DMS 273 (cell line): ENCODE results near the gene LRP11.
A peak's percentile ranks its signal among the peaks of the same experiment; 100 is the strongest.
"Not testable (repeated sequence)": the region's sequence is repeated elsewhere in the genome, so short reads cannot be mapped to it uniquely, and the experiment has no call there.

Source experiments
- DNase-seq: peaks from one replicate; lab custom pipeline; 2025; ENCODE audit not compliant: unreplicated experiment; lab: John Stamatoyannopoulos, UW

LRP11 gene

GRCh38 chr6:149851461-149852110 is 12.6 kb downstream of the LRP11 start:
- DNase-seq: no peak

DNA sequence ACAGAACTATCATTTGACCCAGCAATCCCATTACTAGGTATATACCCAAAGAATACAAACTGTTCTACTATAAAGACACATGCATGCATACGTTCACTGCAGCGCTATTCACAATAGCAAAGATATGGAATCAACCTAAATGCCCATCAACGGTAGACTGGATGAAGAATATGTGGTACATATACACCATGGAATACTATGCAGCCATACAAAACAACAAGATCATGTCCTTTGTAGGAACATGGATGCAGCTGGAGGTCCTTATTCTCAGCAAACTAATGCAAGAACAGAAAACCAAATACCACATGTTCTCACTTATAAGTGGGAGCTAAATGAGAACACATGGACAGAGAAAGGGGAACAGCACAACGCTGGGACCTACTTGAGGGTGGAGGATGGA is 15.8 kb downstream of the LRP11 start:
- not testable (repeated sequence) for DNase-seq

DNA sequence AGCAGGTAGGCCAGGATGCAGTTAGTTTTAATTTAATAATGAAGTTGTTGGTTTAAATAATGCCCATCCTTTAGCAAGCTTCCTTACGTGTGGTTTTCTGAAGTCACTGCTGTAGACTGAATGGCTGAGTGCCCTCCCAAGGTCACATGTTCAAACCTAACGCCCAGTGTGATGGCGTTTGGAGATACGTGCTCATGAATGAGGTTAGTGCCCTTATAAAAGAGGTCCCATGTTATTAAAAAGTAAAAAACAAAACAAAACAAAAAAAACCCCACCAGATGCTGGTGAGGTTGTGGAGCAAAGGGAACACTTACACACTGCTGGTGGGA is 16.3 kb downstream of the LRP11 start:
- peak; percentile 30 for DNase-seq

- peak; percentile 85 for DNase-seq
These were observed 17.8 kb downstream of the LRP11 start for GRCh38 chr6:149846321-149846720.

GRCh38 chr6:149845549-149845948 is 18.6 kb downstream of the LRP11 start:
- no peak for DNase-seq

DNA sequence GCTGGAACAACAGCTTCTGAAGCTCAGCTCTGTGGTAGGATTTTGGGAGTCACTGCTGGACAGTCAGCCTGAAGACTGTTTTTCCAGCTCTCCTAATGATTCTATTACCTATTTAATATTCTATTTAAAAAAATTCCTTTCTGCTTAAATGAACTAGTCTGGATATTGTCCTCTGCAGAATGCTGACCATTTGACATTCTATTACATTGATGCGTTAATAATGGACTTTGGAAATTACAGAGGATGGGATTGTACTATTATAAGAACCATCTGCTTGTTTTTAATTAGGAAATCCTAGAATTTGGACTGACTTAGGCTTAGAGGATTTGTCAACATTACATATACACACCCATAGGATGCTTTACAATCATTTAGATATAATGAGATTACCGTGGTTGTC is 19.7 kb downstream of the LRP11 start:
- DNase-seq: no peak

GRCh38 chr6:149844036-149844435 is 20.1 kb downstream of the LRP11 start:
- DNase-seq: not testable (repeated sequence)

DNA sequence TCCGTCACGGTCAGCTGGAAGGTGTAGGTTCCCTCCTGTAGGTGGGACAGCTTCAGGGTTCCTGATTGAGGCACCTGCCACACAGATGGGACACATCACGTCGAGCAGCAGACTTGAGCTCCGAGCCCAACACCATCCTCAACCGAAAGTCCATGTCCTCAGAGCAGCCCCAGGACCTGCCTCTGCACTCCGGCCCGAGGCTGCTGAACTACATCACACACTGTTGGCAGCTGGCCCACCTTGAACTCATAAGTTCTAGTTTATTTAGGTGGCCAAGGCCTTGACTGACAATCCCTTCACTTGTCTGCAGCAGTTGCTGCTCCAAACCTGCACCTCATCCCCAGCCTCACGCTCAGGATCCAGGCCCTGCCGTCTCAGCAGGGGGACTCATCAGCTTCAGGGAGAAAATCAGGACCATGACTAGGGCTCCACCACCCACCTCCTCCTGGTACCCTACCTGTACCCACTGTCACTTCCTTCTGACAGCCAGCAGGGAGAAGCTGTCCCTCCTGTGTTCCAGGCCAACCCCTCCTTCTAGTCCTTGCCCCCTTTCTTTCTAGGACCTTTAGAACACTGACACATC is 21.0 kb downstream of the LRP11 start:
- DNase-seq: no peak

GRCh38 chr6:149842331-149842730 is 21.8 kb downstream of the LRP11 start:
- no peak for DNase-seq

DNA sequence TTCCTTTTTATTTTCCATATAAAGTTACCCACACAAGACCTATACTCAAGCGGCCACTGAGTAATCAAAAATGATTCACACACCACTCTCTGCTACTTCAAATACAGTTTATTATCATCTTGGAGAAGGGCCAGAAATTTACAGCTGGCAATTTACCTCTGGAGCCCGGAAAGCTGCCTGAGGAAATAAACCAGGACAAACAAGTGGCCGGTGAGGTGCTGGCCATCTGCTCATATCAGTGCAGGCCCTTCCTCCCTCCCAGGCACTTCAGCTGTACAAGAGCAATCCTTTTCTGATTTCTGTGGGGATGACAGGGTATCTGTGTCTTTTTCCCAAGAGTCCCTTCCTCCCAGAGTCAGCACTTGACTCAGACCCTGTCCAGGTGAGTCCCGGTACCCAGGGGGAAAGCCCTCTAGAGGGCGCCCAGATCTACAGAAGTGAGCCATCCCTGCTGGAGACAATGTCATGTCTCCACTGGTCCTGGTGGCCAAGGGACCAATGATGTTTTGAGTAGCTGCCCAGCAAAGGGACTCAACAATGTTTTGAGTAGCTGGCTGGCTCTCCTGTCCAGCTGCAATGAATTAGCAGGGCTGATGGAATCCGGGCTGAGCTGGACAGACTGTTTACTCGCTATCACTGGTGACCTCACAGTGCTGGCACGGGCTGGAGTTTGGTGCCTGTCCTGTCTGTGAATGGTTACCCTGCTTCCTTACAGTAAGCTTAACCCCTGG is 23.6 kb downstream of the LRP11 start:
- DNase-seq: peak; percentile 76

- peak; percentile 78 for DNase-seq
These were observed 29.4 kb downstream of the LRP11 start for GRCh38 chr6:149834513-149835481.

GRCh38 chr6:149833651-149834050 is 30.5 kb downstream of the LRP11 start:
- DNase-seq: no peak

GRCh38 chr6:149831308-149831820 is 32.8 kb downstream of the LRP11 start:
- no peak for DNase-seq

DNA sequence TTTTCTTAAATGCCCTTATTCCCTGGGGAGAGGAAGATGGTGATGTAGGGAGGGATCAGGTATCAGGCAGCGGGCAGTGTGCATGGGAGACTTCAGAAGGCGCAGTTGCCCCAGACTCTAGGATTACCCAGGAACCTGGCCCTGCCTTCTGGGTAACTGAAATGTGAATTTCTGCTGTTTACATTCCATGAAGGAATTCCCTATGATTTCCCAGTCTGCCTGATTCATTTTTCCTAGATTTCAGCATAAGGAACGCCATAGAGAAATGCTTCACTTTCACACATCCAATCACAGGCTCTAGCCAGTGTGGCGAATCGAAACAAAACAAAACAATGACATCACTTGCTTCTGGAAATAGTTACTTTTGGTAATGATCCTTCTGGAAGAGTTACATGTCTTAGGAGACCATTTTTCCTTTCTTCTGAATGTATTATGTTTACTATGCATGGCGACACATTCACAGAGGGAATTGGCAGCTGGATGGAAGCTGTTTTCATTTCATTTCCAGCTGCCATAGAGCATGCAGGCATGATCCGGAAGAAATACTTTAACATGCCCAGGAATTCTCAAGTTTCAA is 33.3 kb downstream of the LRP11 start:
- DNase-seq: no peak

DNA sequence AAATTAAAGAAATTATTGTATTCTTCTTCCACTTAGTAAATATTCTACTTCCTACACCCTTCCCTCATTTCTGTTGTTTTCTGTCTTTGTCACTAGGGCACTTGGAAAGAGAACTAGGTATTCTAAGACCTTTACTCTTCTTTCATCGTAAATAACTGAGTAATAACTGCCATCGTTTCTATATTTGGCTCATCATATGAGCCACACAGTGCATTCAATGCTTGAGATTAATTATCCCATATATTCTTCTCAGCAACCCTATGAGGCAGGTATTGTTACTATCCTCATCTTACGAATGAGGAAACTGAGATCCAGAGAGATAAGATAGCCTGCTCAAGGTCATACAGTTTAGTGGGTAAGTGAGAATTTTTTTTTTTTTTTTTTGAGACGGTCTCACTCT is 38.9 kb downstream of the LRP11 start:
- DNase-seq: no peak

GRCh38 chr6:149823013-149823412 is 41.1 kb downstream of the LRP11 start:
- DNase-seq: no peak

DNA sequence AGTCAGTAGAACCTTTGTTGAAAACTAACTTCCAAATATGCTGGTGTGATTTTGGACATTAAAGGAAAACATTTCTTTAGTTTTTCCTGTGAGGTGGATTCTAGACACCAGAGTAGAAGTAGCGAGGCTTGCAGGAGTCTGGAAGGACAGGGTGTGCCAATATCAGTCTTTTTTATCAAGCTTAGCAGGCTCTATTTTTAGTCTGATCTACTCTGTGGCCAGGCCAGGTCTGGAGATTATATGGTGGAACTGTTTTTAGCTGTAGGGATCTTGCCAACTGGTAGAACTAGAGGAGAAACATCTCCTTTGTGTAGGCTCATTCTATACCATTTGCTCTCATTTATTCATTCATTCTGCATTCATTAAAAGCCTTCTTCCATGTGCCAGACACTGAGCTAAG is 42.7 kb downstream of the LRP11 start:
- DNase-seq: no peak

DNA sequence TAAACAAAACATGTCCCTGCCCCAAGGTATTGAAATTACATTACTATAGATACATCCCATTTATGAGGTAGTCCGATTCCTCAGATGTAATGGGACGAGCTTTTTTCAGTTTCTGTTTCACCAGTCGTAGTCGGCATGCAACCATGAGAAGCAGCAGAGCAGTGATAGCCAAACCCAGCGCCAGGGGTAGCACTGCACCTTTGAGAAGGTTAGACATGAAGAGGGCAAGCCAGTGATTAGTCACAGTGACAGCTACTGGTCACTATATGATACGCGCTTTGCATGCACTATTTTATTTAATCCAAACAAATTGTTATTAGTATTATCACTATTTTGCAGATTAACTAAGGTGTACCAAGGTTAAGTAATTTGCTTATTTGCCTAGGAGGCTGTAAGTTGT is 43.7 kb downstream of the LRP11 start:
- no peak for DNase-seq

DNA sequence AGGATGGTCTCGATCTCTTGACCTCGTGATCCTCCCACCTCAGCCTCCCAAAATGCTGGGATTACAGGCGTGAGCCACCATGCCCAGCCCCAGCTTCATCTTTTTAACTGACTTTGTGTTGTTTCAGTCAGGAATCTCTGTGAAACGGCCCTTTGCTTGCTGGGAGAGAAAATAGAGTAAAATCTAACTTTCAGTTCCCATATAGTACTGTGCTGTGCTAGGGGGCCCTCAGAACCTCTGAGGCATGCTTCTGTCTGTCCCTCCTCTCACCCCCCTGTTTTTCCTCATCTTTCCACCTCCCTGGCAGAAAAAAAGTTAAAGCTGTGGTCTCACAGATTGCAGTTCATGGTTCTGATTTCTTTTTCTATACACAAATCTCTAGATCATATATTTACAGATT is 48.4 kb downstream of the LRP11 start:
- DNase-seq: no peak

DNA sequence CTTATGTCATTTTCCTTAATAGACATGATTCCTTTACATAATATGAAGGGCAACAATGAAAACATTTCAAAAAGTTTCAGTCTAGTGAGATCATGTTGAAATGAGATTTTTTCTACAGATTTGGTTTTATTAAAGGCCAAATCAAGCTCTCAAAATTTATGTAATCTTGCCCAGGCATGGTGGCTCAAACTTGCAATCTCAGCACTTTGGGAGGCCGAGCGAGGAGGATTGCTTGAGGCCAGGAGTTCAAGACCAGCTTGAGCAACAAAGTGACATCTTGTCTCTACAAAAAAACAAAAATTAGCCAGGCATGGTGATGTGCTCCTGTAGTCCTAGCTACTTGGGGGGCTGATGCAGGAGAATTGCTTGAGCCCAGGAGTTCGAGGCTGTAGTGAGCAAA is 50.8 kb downstream of the LRP11 start:
- no peak for DNase-seq

GRCh38 chr6:149809798-149810197 is 54.4 kb downstream of the LRP11 start:
- no peak for DNase-seq
